HepG2 (cell line): ENCODE measurements around the gene AUH.

Experiments
- POLR2A ChIP-seq, 2 experiments: IDR thresholded peaks; 2 replicates each; pipeline ENCODE4 v1.6.1; 2011; ENCODE audit warnings: low read depth in 2 of 2, low read length in 2 of 2, mild to moderate bottlenecking in 1 of 2, moderate library complexity in 1 of 2; ENCODE audit not compliant: insufficient read depth in 1 of 2
- SALL1 ChIP-seq: sonication (generic); formaldehyde crosslinking; IDR thresholded peaks from 2 replicates; pipeline ENCODE4 v1.8.0; 2022; ENCODE audit warnings: mild to moderate bottlenecking, missing genetic modification reagents
- ZBTB7B ChIP-seq: sonication (generic); formaldehyde crosslinking; IDR thresholded peaks from 2 replicates; pipeline ENCODE4 v1.4.0; 2020; ENCODE audit warnings: missing genetic modification reagents
- ZNF549 ChIP-seq: sonication (generic); formaldehyde crosslinking; IDR thresholded peaks from 2 replicates; pipeline ENCODE4 v1.5.0; 2020; ENCODE audit warnings: missing genetic modification reagents
- ZNF639 ChIP-seq: conservative IDR thresholded peaks from 2 replicates; pipeline ENCODE4 v1.6.1; 2018; ENCODE audit warnings: missing genetic modification reagents
- ZNF709 ChIP-seq: sonication (generic); formaldehyde crosslinking; IDR thresholded peaks from 2 replicates; pipeline ENCODE4 v1.5.0; 2020; ENCODE audit warnings: mild to moderate bottlenecking, missing genetic modification reagents

DNA sequence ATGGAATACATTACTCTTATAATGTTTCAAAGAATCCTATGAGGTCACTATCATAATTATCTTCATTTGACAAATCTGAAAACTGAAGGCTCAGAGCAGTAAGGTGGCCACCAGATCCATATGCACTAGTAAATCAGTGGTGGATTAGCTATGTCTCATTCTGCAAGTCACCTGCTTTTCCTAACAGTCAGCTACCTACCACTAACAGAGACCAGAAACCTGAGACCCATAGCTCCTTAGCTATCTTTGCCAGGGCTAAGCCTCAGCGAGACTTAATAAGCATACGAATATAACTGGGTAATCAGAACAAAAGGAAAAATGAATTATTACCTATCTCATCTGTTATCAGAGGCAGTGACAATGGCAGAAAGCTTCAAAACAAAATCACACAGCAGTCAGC is 118.7 kb downstream of the AUH start:
- no peak for TF ChIP-seq ZNF709 (CRISPR knock-in tag)
- TF ChIP-seq POLR2A (IDR thresholded peaks at IDR 0.05; ENCODE audit: insufficient read depth in 1 of 2, low read depth in 2 of 2, low read length in 2 of 2): no peak
- TF ChIP-seq ZBTB7B: no peak
- no peak for TF ChIP-seq SALL1 (CRISPR knock-in tag)
- no peak for TF ChIP-seq ZNF549 (CRISPR knock-in tag)
- TF ChIP-seq ZNF639 (CRISPR knock-in tag): no peak
